ENCODE measurements around the gene TREML2.

- TF ChIP-seq GABPA (IDR thresholded peaks at IDR 0.05; ENCODE audit: borderline replicate concordance, insufficient read depth, low read length), result no peak
- no peak for TF ChIP-seq POLR2AphosphoS5 (IDR thresholded peaks at IDR 0.05; ENCODE audit: low read depth, low read length)
- no peak for TF ChIP-seq CTCF (IDR thresholded peaks at IDR 0.05; ENCODE audit: control extremely low read depth in 1 of 3, insufficient read depth in 1 of 3, low read depth in 1 of 3, low read length in 3 of 3)
- no peak for TF ChIP-seq SRF (IDR thresholded peaks at IDR 0.05; ENCODE audit: low read depth, low read length)
- TF ChIP-seq YY1 (IDR thresholded peaks at IDR 0.05; ENCODE audit: low read depth, low read length), result no peak
- no peak for TF ChIP-seq TAF1 (IDR thresholded peaks at IDR 0.05; ENCODE audit: low read depth, low read length)
- no peak for TF ChIP-seq EZH2 (IDR thresholded peaks at IDR 0.05; ENCODE audit: low read depth, low read length, severe bottlenecking)
- TF ChIP-seq EP300 (IDR thresholded peaks at IDR 0.05; ENCODE audit: borderline replicate concordance in 1 of 2, low read depth in 2 of 2, low read length in 2 of 2), result no peak
- no peak for TF ChIP-seq POLR2A (IDR thresholded peaks at IDR 0.05; ENCODE audit: control extremely low read depth in 1 of 2, low read depth in 2 of 2, low read length in 2 of 2)
Measured at GRCh38 chr6:41155132-41155805, 45.7 kb downstream of the TREML2 start.
